Activated T-cell treated with anti-CD3 and anti-CD28 coated beads, Interleukin-2, amount 50 U/mL, for 1 hour (primary cell): ENCODE results near the gene KIFC3.
A peak's percentile ranks its signal among the peaks of the same experiment; 100 is the strongest.
"Not testable (repeated sequence)": the region's sequence is repeated elsewhere in the genome, so short reads cannot be mapped to it uniquely, and the experiment has no call there.

Experiments
- DNase-seq: peaks from one replicate; pipeline ENCODE4 v3.0.0-alpha.2; 2020

The KIFC3 gene

GRCh38 chr16:57804111-57804837 is 2.0 kb upstream of the KIFC3 start:
- no peak for DNase-seq

- DNase-seq, result no peak
Measured at GRCh38 chr16:57803134-57803990, 1.1 kb upstream of the KIFC3 start.

DNA sequence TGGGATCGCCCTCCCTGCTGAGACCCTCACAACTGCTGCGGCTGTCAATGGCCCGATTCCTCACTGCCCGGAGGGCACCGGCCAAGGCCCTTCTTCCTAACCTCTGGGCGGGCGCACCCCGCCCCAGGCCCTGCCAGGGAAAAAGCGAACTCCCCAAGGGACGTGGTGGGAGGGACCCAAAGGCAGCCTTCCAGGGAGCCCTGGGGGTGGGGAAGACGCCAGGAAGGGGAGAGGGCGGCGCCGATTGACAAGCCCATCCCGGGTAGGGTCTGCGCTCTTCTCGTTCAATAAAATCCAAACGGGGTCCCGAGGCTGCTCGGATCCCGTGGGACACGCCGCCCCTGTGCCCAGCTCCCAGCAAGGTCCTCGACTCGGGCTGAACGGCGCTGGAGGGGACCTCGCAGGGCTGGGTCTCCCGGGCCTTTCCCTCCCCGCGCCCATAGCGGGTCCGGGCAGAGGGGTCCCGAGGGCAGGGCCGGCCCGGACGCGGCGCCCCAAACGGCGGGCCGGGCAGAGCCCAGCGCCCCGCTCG is 416 bp downstream of the KIFC3 start:
- peak; percentile 35 for DNase-seq

DNA sequence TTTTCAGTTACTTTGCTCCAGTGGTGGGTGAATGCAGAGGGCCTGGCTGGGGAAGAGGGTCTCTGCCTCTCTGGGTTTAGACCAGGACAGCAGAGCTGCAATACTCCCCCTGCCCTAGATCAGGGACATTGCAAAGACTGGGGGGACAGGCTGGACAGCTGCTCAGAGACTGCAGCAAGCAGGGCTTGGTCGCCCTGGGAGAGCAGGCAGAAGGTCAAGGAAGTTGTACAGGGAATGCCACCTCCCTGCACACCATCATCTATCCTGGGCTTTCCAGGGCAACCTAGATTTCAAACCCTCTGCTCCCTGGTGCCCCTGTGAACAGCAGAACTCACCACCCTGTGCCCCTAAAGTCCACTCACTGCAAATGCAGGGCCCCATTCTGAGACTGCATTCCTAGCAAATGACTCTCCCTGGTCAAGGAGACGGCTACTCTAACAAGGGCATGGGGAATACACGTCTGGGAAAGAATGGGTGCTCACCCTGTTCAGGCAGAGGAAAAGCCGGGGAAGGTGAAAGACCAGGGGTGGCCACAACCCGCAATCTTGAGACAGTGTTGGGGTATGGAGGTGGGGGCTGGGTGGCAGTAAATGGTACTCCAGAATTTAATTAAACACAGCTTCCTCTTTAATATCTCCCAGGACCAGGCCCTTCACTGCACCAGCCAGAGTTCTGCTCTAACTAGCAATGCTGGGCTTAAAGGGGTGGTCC is 1.0 kb downstream of the KIFC3 start:
- no peak for DNase-seq

- DNase-seq, result no peak
Measured at GRCh38 chr16:57800200-57801097, 1.8 kb downstream of the KIFC3 start.

GRCh38 chr16:57799600-57800199 is 2.6 kb downstream of the KIFC3 start:
- no peak for DNase-seq

- DNase-seq, result no peak
Measured at GRCh38 chr16:57798953-57799599, 3.2 kb downstream of the KIFC3 start.

- no peak for DNase-seq
Measured at GRCh38 chr16:57798267-57798810, 4.0 kb downstream of the KIFC3 start.

DNA sequence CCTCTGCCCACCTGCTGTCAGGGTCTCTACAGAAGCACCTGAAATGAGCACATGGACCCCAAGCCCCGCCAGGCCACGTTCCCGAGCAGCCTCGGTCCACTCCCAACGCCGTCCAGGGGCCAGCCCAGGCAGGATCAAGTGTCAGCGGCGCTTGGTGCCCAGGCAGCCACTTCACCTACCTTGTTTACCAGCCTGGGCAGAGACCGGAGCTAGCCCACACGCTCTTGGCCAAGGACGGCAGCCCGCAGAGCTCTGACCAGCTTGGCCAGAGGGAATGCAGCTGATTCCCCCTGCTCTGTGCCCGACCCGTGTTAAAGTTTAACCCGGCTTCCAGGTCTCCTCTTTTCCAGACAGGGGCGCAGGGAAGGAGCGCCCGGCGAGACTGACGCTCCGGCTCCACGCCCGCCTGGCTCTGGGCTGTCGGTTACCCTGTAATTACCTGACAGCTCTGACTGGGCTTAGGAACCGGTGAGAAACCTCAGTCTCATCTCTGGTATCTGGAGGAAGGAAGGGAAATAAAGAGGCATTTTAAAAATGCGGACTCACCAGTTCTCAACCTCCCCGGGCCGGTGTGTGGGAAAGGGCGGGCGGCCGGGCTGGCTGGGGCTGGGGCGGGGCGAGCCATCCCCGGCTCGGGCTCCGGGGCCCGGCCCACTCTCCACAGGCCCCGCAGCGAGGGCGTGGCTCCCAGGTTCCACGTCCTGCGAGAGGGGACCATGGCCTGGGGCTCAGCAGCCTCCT is 4.6 kb downstream of the KIFC3 start:
- DNase-seq, result no peak

DNA sequence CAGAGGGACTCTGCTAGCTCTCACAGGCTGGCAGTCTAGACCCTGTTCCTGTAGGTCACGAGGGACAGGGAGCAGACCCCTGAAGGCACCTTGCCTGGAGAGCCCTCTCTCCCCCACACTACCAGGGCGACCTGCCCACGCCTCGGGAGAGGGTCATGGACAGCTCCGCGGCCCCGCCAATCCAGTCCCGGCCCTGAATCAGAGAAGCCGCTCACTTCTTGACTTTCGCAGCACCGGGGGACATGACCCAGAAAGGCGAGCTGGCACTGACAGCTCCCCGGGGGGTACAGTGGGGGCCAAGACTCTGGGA is 5.1 kb downstream of the KIFC3 start:
- no peak for DNase-seq

GRCh38 chr16:57796014-57796413 is 6.3 kb downstream of the KIFC3 start:
- DNase-seq, result not testable (repeated sequence)

DNA sequence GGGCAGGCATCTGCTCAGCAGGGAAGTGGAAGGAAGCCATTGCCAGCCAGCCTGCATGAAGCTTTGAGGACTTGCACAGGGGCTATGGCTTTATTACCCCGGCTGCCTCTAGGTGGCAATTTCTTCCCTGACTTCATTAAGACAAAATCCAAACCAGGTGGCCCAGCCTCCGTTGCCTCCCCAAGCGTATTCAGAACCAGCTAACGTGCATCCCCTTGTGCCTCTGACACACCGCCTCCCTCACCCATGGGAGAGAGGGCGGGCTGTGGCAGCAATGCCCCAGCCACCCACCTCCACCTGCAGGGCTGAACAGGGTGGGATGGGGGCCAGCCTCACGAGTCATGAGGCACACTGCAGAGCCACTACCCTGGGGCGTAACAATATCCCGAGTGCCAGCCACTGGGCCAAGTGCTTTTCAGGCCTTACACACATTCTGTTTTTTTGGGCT is 6.8 kb downstream of the KIFC3 start:
- no peak for DNase-seq

- DNase-seq, result no peak
Measured at GRCh38 chr16:57794849-57795430, 7.4 kb downstream of the KIFC3 start.

DNA sequence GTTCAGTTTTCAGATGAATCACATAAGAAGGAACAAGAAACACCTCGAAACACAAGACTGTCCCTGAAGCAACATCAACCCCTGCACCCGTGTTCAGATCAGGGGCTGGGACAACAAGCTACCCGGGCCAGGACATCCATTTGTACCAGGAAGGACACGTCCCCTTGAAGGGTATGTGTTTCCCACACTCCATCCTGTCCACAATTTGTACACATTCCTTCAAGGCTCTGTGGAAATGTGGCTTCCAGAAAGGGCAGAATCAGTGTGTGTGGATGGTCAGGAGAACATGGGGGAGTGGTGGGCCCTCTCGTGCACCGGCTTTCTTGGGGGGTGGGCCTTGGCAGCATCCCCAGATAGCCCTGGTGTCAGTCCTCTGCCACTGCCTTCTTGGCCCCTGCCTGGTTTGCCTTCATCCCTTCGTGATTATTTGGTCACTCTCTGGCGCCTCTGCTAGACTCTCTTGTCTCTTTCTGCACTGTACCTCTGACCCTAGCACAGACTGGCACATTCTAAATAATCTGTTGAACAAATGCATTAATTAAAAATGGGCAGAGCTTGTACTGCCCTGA is 10.3 kb downstream of the KIFC3 start:
- DNase-seq, result no peak

DNA sequence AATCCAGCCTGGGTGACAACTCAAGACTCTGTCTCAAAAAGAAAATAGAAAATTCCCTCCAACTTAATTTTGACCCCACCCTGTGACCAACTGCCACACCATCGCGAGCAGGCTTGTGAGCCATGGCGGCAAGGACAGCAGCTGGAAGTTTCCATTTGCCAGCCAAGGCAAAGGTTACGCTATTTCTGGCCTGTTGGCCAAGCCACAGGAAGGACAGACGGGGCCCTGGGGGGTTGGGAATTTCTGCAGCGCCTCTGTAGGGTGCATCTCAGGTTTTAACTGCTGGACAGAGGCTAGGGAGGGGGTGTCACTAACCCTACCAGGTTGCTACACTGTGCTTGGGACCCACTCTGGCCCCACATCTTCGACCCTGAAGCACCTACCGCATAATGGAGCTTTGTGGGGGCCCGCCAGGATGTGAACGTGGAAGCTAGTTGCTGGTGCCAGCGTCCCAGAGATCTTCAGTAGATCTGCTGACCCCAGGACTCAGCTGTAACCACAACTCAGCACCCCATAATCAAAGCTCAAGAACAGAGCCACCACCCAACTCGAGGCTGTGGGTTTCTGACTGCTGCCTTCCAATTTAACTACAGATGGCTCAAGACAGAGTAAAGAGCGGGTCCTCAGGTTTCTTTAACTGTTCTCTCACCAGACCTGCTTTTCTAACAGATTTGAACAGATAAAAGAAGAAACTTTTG is 10.9 kb downstream of the KIFC3 start:
- no peak for DNase-seq

- no peak for DNase-seq
Measured at GRCh38 chr16:57788951-57789350, 13.3 kb downstream of the KIFC3 start.

DNA sequence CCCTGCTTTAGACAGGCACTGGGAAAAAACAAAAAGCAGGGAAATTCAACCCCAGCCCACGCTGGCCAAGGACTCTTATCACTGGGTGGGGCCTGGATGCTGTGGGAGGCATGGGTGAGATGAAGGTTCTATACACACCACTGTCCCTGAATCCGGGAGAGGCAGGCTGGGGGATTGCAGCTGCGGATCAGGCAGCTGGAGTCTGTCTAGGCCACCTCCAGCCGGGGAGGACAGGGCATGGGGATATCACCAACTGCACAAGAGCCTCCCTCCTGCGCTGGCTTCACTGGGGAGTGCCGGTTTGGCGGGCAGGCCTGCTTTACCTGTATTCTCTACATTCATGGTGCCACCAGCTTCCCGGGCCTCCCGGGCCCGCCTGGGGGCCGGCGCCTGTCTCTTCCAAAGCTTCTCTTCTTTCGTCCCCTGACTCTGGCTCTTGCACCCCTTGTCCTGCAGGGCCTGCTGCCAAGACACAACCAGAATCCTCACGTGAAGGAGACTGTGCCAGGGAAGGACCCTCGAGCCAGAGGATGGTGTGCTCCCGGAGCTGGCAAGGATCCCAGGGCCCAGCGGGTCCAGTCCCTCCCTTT is 13.9 kb downstream of the KIFC3 start:
- DNase-seq, result no peak

- DNase-seq, result no peak
Measured at GRCh38 chr16:57787519-57787905, 14.8 kb downstream of the KIFC3 start.
